G401.6 (cell line): ENCODE measurements around the gene SUPT3H.
"Not testable (repeated sequence)": the region's sequence is repeated elsewhere in the genome, so short reads cannot be mapped to it uniquely, and the experiment has no call there.

Experiments
- FAIRE-seq: peaks from 2 replicates; lab custom pipeline; 2012; peaks lifted over from hg19 to GRCh38; lab: Jason Lieb, UNC

The SUPT3H gene

GRCh38 chr6:44879071-44879470 lies 498.7 kb downstream of the SUPT3H start:
- not testable (repeated sequence) for FAIRE-seq

- peak; percentile 76 for FAIRE-seq
Measured at GRCh38 chr6:44876638-44877037, 501.1 kb downstream of the SUPT3H start.

- FAIRE-seq: no peak
Measured at GRCh38 chr6:44869321-44869897, 508.3 kb downstream of the SUPT3H start.

- FAIRE-seq: no peak
Measured at GRCh38 chr6:44868910-44869309, 508.8 kb downstream of the SUPT3H start.

GRCh38 chr6:44868335-44868668 lies 509.4 kb downstream of the SUPT3H start:
- FAIRE-seq: no peak

- FAIRE-seq: no peak
Measured at GRCh38 chr6:44867571-44868334, 510.0 kb downstream of the SUPT3H start.

- not testable (repeated sequence) for FAIRE-seq
Measured at GRCh38 chr6:44865184-44865583, 512.5 kb downstream of the SUPT3H start.

- FAIRE-seq: no peak
Measured at GRCh38 chr6:44859901-44860410, 517.8 kb downstream of the SUPT3H start.

- no peak for FAIRE-seq
Measured at GRCh38 chr6:44858998-44859397, 518.7 kb downstream of the SUPT3H start.

GRCh38 chr6:44856479-44856878 lies 521.3 kb downstream of the SUPT3H start:
- FAIRE-seq: no peak

GRCh38 chr6:44855562-44856411 lies 521.9 kb downstream of the SUPT3H start:
- FAIRE-seq: no peak

- no peak for FAIRE-seq
Measured at GRCh38 chr6:44854712-44855443, 522.9 kb downstream of the SUPT3H start.

GRCh38 chr6:44851176-44851575 lies 526.6 kb downstream of the SUPT3H start:
- FAIRE-seq: no peak

GRCh38 chr6:44850312-44850711 lies 527.4 kb downstream of the SUPT3H start:
- no peak for FAIRE-seq

- no peak for FAIRE-seq
Measured at GRCh38 chr6:44849806-44850205, 527.9 kb downstream of the SUPT3H start.

- FAIRE-seq: no peak
Measured at GRCh38 chr6:44843734-44844133, 534.0 kb downstream of the SUPT3H start.

GRCh38 chr6:44842616-44843015 lies 535.1 kb downstream of the SUPT3H start:
- FAIRE-seq: no peak

- FAIRE-seq: no peak
Measured at GRCh38 chr6:44841829-44842228, 535.9 kb downstream of the SUPT3H start.

GRCh38 chr6:44837741-44838140 lies 540.0 kb downstream of the SUPT3H start:
- no peak for FAIRE-seq

- no peak for FAIRE-seq
Measured at GRCh38 chr6:44837255-44837654, 540.5 kb downstream of the SUPT3H start.

- no peak for FAIRE-seq
Measured at GRCh38 chr6:44833248-44833647, 544.5 kb downstream of the SUPT3H start.

GRCh38 chr6:44831002-44831610 lies 546.6 kb downstream of the SUPT3H start:
- no peak for FAIRE-seq
